H1 (cell line): ENCODE measurements around the gene BUB1B. TPM values are rescaled to one million over a fixed set of nuclear protein-coding genes. Genes with fewer than 3 reads are reported as not detected.

Experiments
- SIX5 ChIP-seq: IDR thresholded peaks from 2 replicates; pipeline ENCODE4 v1.6.1; 2011; ENCODE audit warnings: mild to moderate bottlenecking, low read depth, low read length
- polyA plus RNA-seq, 7 experiments: library from polyadenylated mRNA; depleted of rRNA in 3 of 7; stranded (reverse) in 5 of 7; unstranded in 2 of 7; fragments of >200 nt in 5 of 7; fragments of 200-250 nt in 2 of 7; gene quantifications; 1 replicate in 5 of 7; 2 replicates in 1 of 7; 4 replicates in 1 of 7; pipeline versions ENCODE4 v1.2.1 to v1.2.3, GENCODE V29; 2011 to 2013; ENCODE audit warnings: missing spikeins in 2 of 7, mixed read lengths in 2 of 7
- total RNA-seq: library from RNA; stranded (reverse); fragmentation: NEBNext Ultra II Directional; extraction: Animal tissue kit (Norgen Biotek cat#: 25700); gene quantifications from 2 replicates; pipeline ENCODE4 v1.2.1, GENCODE V29; 2021

Gene BUB1B
- total and polyA plus RNA-seq, 2 of the 8 experiments (the other 6 are each of a cell fraction or from before 2014, with no cell fraction given), result 48.9 to 144 TPM

- TF ChIP-seq SIX5, result no peak
Observed at GRCh38 chr15:40136470-40137302, 24.2 kb upstream of the BUB1B start (continued).
